HCT116 (cell line): ENCODE measurements around the gene ORAI1.

Source experiments
- ATF3 ChIP-seq: IDR thresholded peaks from 2 replicates; pipeline ENCODE4 v1.6.1; 2012
- CBX3 ChIP-seq: IDR thresholded peaks from 2 replicates; pipeline ENCODE4 v1.6.1; 2012; ENCODE audit warnings: low read depth
- CTCF ChIP-seq, 3 experiments: fragments of 200-600 bp in 1 of 3; sonication (generic) in 1 of 3; IDR thresholded peaks in 2 of 3; conservative IDR thresholded peaks in 1 of 3; 2 replicates each; pipeline ENCODE4 v1.5.1; 2012 to 2017; ENCODE audit warnings: low read depth in 2 of 3, low read length in 2 of 3, antibody characterized with exemption in 1 of 3, borderline replicate concordance in 1 of 3, control low read depth in 1 of 3, mild to moderate bottlenecking in 1 of 3, mixed read lengths in 1 of 3, mixed run types in 1 of 3, moderate library complexity in 1 of 3; ENCODE audit not compliant: insufficient read depth in 1 of 3
- JUND ChIP-seq: IDR thresholded peaks from 2 replicates; pipeline ENCODE4 v1.6.1; 2012
- MAX ChIP-seq: IDR thresholded peaks from 2 replicates; pipeline ENCODE4 v1.6.1; 2012
- POLR2AphosphoS5 ChIP-seq: IDR thresholded peaks from 2 replicates; pipeline ENCODE4 v1.6.1; 2011; ENCODE audit warnings: mild to moderate bottlenecking, low read depth, low read length, moderate library complexity
- RAD21 ChIP-seq: IDR thresholded peaks from 2 replicates; pipeline ENCODE4 v1.6.1; 2012; ENCODE audit warnings: low read depth, mild to moderate bottlenecking
- REST ChIP-seq: IDR thresholded peaks from 2 replicates; pipeline ENCODE4 v1.6.1; 2012; ENCODE audit warnings: low read depth
- SIN3A ChIP-seq: IDR thresholded peaks from 2 replicates; pipeline ENCODE4 v1.6.1; 2012; ENCODE audit warnings: low read depth
- TCF7L2 ChIP-seq: IDR thresholded peaks from 2 replicates; pipeline ENCODE4 v1.7.0; 2011; ENCODE audit warnings: borderline replicate concordance, inconsistent platforms; ENCODE audit not compliant: insufficient read depth, insufficient read length; ENCODE audit errors: extremely low read depth
- YY1 ChIP-seq: IDR thresholded peaks from 2 replicates; pipeline ENCODE4 v1.6.1; 2011; ENCODE audit warnings: low read length, low read depth, moderate library complexity, mild to moderate bottlenecking; ENCODE audit not compliant: insufficient replicate concordance; ENCODE audit errors: extremely low read depth
- ZNF274 ChIP-seq: fragments of 200-500 bp; sonication (Bioruptor generic); IDR thresholded peaks from 2 replicates; pipeline ENCODE4 v1.6.1; 2014; ENCODE audit warnings: mild to moderate bottlenecking, low read depth, low read length, inconsistent platforms

GRCh38 chr12:121600702-121601336, 25.5 kb upstream of the ORAI1 start:
- TF ChIP-seq MAX = no peak
- TF ChIP-seq JUND = no peak
- TF ChIP-seq CTCF (IDR thresholded peaks at IDR 0.05 in 2 of 3, conservative IDR thresholded peaks at IDR 0.05 in 1 of 3; ENCODE audit: borderline replicate concordance in 1 of 3, insufficient read depth in 1 of 3, low read depth in 2 of 3, low read length in 2 of 3) = no peak
- TF ChIP-seq REST = no peak
- TF ChIP-seq SIN3A = no peak
- no peak for TF ChIP-seq ATF3
- TF ChIP-seq YY1 = no peak
- TF ChIP-seq TCF7L2 = no peak
- no peak for TF ChIP-seq POLR2AphosphoS5
- no peak for TF ChIP-seq ZNF274
- TF ChIP-seq RAD21 = no peak
- TF ChIP-seq CBX3 = no peak
